Measurements from ENCODE around the gene KARS1. TPM values are rescaled to one million over a fixed set of nuclear protein-coding genes. Genes with fewer than 3 reads are reported as not detected.

KARS1 gene
- total RNA-seq, 1 donor from 2014 or later = 93.3 TPM

DNA sequence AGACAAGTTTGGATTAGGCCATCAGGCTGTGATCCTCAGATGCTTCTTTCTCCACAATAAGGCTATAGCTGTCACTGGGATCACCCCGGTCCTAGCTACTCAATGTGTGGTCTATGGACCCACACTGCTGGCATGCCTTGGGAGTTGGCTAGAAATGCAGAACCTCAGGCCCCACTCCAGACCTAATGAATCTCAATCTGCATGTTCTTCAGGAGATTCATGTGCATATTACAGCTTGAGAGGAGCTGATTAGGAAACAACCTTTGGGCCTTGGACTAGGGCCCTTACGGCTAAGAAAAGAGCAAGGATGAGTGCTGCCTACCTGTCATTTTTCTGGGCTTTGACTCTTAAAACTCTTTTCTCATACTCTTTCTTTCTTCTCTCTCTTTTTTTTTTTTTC is 31.8 kb downstream of the KARS1 start:
- peaks cover 5% of the 10 kb centered on the region for H3K4me1 Mint-ChIP-seq (ENCODE audit: low read depth)
- no peaks in the 10 kb centered on the region for H3K27me3 Mint-ChIP-seq (ENCODE audit: low read depth)
- no peak overlapping the region for H3K27ac Mint-ChIP-seq (ENCODE audit: unreplicated experiment)
- H3K4me3 Mint-ChIP-seq (ENCODE audit: unreplicated experiment) = no peak overlapping the region
- H3K36me3 Mint-ChIP-seq (ENCODE audit: low read depth) = peaks cover 32% of the 10 kb centered on the region
- TF ChIP-seq CTCF (IDR thresholded peaks at IDR 0.05) = no peak
- DNase-seq (ENCODE audit: low spot score) = no peak
- no peaks in the 10 kb centered on the region for H3K9me3 Mint-ChIP-seq (ENCODE audit: low read depth)

- Mint-ChIP-seq H3K4me3 (ENCODE audit: unreplicated experiment) (no peak overlapping the region), H3K36me3 (ENCODE audit: low read depth) (peaks cover 29% of the 10 kb centered on the region), H3K27ac (ENCODE audit: unreplicated experiment) (no peak overlapping the region), H3K4me1 (ENCODE audit: low read depth) (no peaks in the 10 kb centered on the region), H3K9me3 (ENCODE audit: low read depth) (no peaks in the 10 kb centered on the region), H3K27me3 (ENCODE audit: low read depth) (no peaks in the 10 kb centered on the region)
- DNase-seq (ENCODE audit: low spot score) = no peak
- TF ChIP-seq CTCF (IDR thresholded peaks at IDR 0.05) = no peak
Observed at GRCh38 chr16:75614066-75614897, 33.2 kb downstream of the KARS1 start.

DNA sequence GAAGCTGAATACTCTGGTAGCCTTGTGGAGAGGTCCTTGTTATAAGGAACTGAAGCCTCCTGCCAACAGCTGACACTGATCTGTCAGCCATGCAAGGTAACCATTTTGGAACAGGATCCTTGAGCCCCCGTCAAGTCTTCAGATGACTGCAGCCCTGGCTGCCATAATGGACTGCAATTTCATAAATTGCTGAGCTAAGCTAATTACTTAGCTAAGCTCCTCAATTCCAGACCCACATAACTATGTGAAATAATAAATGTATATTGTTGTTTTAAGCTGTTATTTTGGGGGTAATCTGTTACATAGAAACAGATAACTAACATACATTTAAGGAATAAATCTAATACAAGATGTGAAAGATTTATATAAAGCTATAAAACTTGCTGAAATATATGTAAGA is 41.0 kb downstream of the KARS1 start:
- H3K36me3 Mint-ChIP-seq (ENCODE audit: low read depth) = peaks cover 37% of the 10 kb centered on the region
- no peaks in the 10 kb centered on the region for H3K4me1 Mint-ChIP-seq (ENCODE audit: low read depth)
- H3K4me3 Mint-ChIP-seq (ENCODE audit: unreplicated experiment) = no peak overlapping the region
- no peak for TF ChIP-seq CTCF (IDR thresholded peaks at IDR 0.05)
- H3K27me3 Mint-ChIP-seq (ENCODE audit: low read depth) = no peaks in the 10 kb centered on the region
- no peak for DNase-seq (ENCODE audit: low spot score)
- H3K27ac Mint-ChIP-seq (ENCODE audit: unreplicated experiment) = no peak overlapping the region
- no peaks in the 10 kb centered on the region for H3K9me3 Mint-ChIP-seq (ENCODE audit: low read depth)

GRCh38 chr16:75603241-75603640 is 44.2 kb downstream of the KARS1 start:
- Mint-ChIP-seq H3K4me3 (ENCODE audit: unreplicated experiment) (no peak overlapping the region), H3K27ac (ENCODE audit: unreplicated experiment) (no peak overlapping the region), H3K27me3 (ENCODE audit: low read depth) (no peaks in the 10 kb centered on the region), H3K9me3 (ENCODE audit: low read depth) (no peaks in the 10 kb centered on the region), H3K36me3 (ENCODE audit: low read depth) (peaks cover 46% of the 10 kb centered on the region), H3K4me1 (ENCODE audit: low read depth) (no peaks in the 10 kb centered on the region)
- no peak for DNase-seq (ENCODE audit: low spot score)
- no peak for TF ChIP-seq CTCF (IDR thresholded peaks at IDR 0.05)

DNA sequence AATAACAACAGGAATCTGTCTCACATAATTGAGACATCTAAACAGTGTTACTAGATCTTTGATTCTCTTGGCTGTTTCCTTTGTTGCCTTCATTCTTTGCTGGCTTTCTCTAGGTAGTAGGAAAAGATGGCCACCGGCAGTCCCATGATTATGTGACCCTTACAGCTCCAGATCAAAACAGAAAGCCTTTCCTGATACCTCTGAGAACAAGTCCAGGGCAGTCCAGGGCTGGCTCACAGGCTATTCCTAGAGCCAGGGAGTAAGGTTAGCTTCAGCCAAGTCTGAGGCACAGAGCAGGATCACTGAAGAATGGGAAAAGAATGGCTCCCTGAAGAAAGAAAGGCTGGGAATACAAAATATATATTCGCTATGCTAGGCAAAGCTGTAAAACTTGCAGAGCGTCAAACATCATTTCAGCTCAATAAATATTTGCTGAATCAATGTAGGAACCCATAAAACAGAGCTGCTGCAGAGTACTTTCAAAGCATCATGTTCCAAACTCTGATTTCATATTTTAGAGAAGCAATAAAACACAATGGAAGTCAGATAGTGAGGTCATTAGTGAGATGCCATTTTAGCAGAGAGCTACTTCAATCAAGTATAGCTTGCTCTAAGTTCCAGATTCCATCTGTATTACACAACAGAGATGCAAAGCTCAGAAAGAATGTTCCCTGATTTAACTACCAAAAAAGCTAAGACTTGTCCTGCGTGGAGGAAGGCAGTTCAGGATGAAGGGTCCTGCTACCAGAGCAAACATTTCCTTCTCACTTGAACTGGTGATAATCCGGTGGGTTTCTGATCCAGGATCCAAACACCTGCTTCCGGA is 47.8 kb downstream of the KARS1 start:
- Mint-ChIP-seq H3K4me3 (ENCODE audit: unreplicated experiment) (no peak overlapping the region), H3K9me3 (ENCODE audit: low read depth) (peaks cover 12% of the 10 kb centered on the region), H3K27me3 (ENCODE audit: low read depth) (no peaks in the 10 kb centered on the region), H3K36me3 (ENCODE audit: low read depth) (peaks cover 47% of the 10 kb centered on the region), H3K27ac (ENCODE audit: unreplicated experiment) (no peak overlapping the region), H3K4me1 (ENCODE audit: low read depth) (no peaks in the 10 kb centered on the region)
- no peak for TF ChIP-seq CTCF (IDR thresholded peaks at IDR 0.05)
- DNase-seq (ENCODE audit: low spot score) = no peak
